Naive thymus-derived CD4-positive, alpha-beta T cell (primary cell): ENCODE data around the gene EXT2. TPM values are rescaled to one million over a fixed set of nuclear protein-coding genes. Genes with fewer than 3 reads are reported as not detected.

Experiments used
- ATAC-seq: fragments of 150-1000 bp; cut with Tn5 transposase; 2 replicates; pipeline ENCODE4 v1.10.0; 2021; ENCODE audit warnings: mild to moderate bottlenecking, moderate library complexity
- CTCF ChIA-PET: fragments of 350-600 bp; sonication (Branson Sonifier 250); formaldehyde crosslinking; loops from one replicate; lab custom pipeline; 2021; ENCODE audit warnings: antibody characterized with exemption; lab: Charles Lee
- POLR2A ChIA-PET: fragments of 350-600 bp; sonication (Branson Sonifier 250); formaldehyde crosslinking; loops from one replicate; lab custom pipeline; 2021; ENCODE audit warnings: antibody characterized with exemption, inconsistent platforms; lab: Charles Lee
- DNase-seq, 9 donors: peaks; one replicate each; pipeline versions ENCODE4 v3.0.0 to v3.0.0-alpha.2; 2020 to 2022; ENCODE audit warnings: mixed read lengths in 1 of 9
- H3K27ac ChIP-seq: one replicate; pipeline ENCODE4 v1.7.0; 2013; ENCODE audit warnings: mild to moderate bottlenecking, low read depth, low read length, moderate library complexity
- H3K27me3 ChIP-seq, 2 donors: one replicate each; pipeline ENCODE4 v1.7.0; 2013; ENCODE audit warnings: low read length in 2 of 2, mild to moderate bottlenecking in 2 of 2, moderate library complexity in 2 of 2; ENCODE audit not compliant: control insufficient read depth in 2 of 2, insufficient read depth in 2 of 2
- H3K36me3 ChIP-seq, 3 experiments: 1 replicate in 2 of 3; 2 replicates in 1 of 3; pipeline ENCODE4 v1.7.0; 2013; ENCODE audit warnings: low read length in 3 of 3, mild to moderate bottlenecking in 3 of 3, moderate library complexity in 1 of 3; ENCODE audit not compliant: insufficient read depth in 3 of 3, control insufficient read depth in 2 of 3
- H3K4me1 ChIP-seq, 2 donors: one replicate each; pipeline ENCODE4 v1.7.0; 2013; ENCODE audit warnings: low read length in 2 of 2, mild to moderate bottlenecking in 2 of 2, moderate library complexity in 1 of 2; ENCODE audit not compliant: control insufficient read depth in 2 of 2, insufficient read depth in 2 of 2
- H3K4me3 ChIP-seq: 2 replicates; pipeline ENCODE4 v1.7.0; 2013; ENCODE audit warnings: mild to moderate bottlenecking, low read length
- H3K9me3 ChIP-seq, 3 experiments: 1 replicate in 2 of 3; 2 replicates in 1 of 3; pipeline ENCODE4 v1.7.0; 2013; ENCODE audit warnings: low read length in 3 of 3; ENCODE audit not compliant: control insufficient read depth in 2 of 3
- H3K27ac Mint-ChIP-seq, 9 donors: one replicate each; pipeline ENCODE4 v1.8.0; 2020 to 2022; ENCODE audit warnings: mixed read lengths in 9 of 9, mild to moderate bottlenecking in 8 of 9, moderate library complexity in 5 of 9, inconsistent platforms in 2 of 9
- H3K27me3 Mint-ChIP-seq, 5 donors: one replicate each; pipeline ENCODE4 v1.8.0; 2021 to 2022; ENCODE audit warnings: mixed read lengths in 5 of 5, mild to moderate bottlenecking in 1 of 5
- H3K36me3 Mint-ChIP-seq, 5 donors: one replicate each; pipeline ENCODE4 v1.8.0; 2020 to 2022; ENCODE audit warnings: mixed read lengths in 5 of 5, mild to moderate bottlenecking in 3 of 5, inconsistent platforms in 1 of 5
- H3K4me1 Mint-ChIP-seq, 7 donors: one replicate each; pipeline ENCODE4 v1.8.0; 2020 to 2022; ENCODE audit warnings: mixed read lengths in 7 of 7, mild to moderate bottlenecking in 3 of 7, inconsistent platforms in 1 of 7
- H3K4me3 Mint-ChIP-seq, 10 donors: one replicate each; pipeline ENCODE4 v1.8.0; 2020 to 2022; ENCODE audit warnings: mild to moderate bottlenecking in 10 of 10, mixed read lengths in 10 of 10, moderate library complexity in 6 of 10, inconsistent platforms in 2 of 10
- H3K9me3 Mint-ChIP-seq, 11 donors: one replicate each; pipeline ENCODE4 v1.8.0; 2020 to 2022; ENCODE audit warnings: mixed read lengths in 11 of 11, mild to moderate bottlenecking in 4 of 11, inconsistent platforms in 1 of 11, moderate library complexity in 1 of 11
- intact Hi-C, 2 donors: fragments of 100-400 bp; cut with micrococcal nuclease; formaldehyde crosslinking; loops; one replicate each; pipeline ENCODE4 v1.15.1; 2023
- polyA plus RNA-seq, 2 donors: library from polyadenylated mRNA; unstranded; fragments of 300-500 nt; fragmentation: Illumina TruSeq; gene quantifications; one replicate each; pipeline ENCODE4 v1.2.3, GENCODE V29; 2021
- total RNA-seq, 6 experiments: library from RNA in 5 of 6; stranded (reverse) in 5 of 6; gene quantifications; 1 replicate in 5 of 6; 2 replicates in 1 of 6; pipeline ENCODE4 v1.2.3 and lab custom pipeline; 2021 to 2026

EXT2 gene
- total and polyA plus RNA-seq, 7 experiments from 2014 or later = 27.2 to 43.9 (median 31.5) TPM

GRCh38 chr11:44108260-44108659 is 12.8 kb downstream of the EXT2 start:
- H3K4me1 Mint-ChIP-seq = peaks cover 9 to 23% (median 16%) of the 10 kb centered on the region in 7 donors
- no peak overlapping the region for H3K4me3 Mint-ChIP-seq
- intact Hi-C loops = no loop called here
- ATAC-seq (no peak), DNase-seq (no peak)
- CTCF ChIA-PET = no interaction called here
- Histone ChIP-seq H3K27ac (no peak overlapping the region), H3K9me3 (no peaks in the 10 kb centered on the region), H3K27me3 (no peaks in the 10 kb centered on the region), H3K4me1 (no peaks in the 10 kb centered on the region), H3K36me3 (peaks cover 0 to 29% (median 4%) of the 10 kb centered on the region in 3 experiments), H3K4me3 (no peak overlapping the region)
- no peaks in the 10 kb centered on the region for H3K27me3 Mint-ChIP-seq
- POLR2A ChIA-PET = no interaction called here
- no peaks in the 10 kb centered on the region for H3K9me3 Mint-ChIP-seq
- no peak overlapping the region for H3K27ac Mint-ChIP-seq
- peaks cover 6 to 39% (median 13%) of the 10 kb centered on the region in 5 donors for H3K36me3 Mint-ChIP-seq

- Mint-ChIP-seq H3K27me3 (no peaks in the 10 kb centered on the region), H3K36me3 (peaks cover 10 to 59% (median 24%) of the 10 kb centered on the region in 5 donors), H3K9me3 (no peaks in the 10 kb centered on the region), H3K27ac (peak overlapping the region in 2 of 9 donors; percentile 30 to 74), H3K4me1 (peaks cover 6 to 14% (median 8%) of the 10 kb centered on the region in 7 donors), H3K4me3 (peak overlapping the region in 3 of 10 donors; percentile 10 to 45 (median 25))
- Histone ChIP-seq H3K4me1 (no peaks in the 10 kb centered on the region), H3K27me3 (no peaks in the 10 kb centered on the region), H3K36me3 (peaks cover 4 to 46% (median 4%) of the 10 kb centered on the region in 3 experiments), H3K4me3 (no peak overlapping the region), H3K27ac (no peak overlapping the region), H3K9me3 (no peaks in the 10 kb centered on the region)
- CTCF ChIA-PET = interaction anchor here (0.5 to 2.2 kb wide), 2 partner anchors 16 to 58 kb away, joined by 3 to 6 read pairs; no protein-coding TSS in a partner anchor
- intact Hi-C loops = loop anchor here (1.0 kb wide), 2 partner anchors 15 to 428 kb away; partner anchors contain the start of gene EXT2 (in 2 of the 2)
- POLR2A ChIA-PET = no interaction called here
- DNase-seq (peak in 8 of 9 donors; percentile 12 to 54 (median 38)), ATAC-seq (peak; percentile 91)
Measured at GRCh38 chr11:44110231-44110679, 14.8 kb downstream of the EXT2 start.

- Mint-ChIP-seq H3K4me1 (peaks cover 6 to 16% (median 8%) of the 10 kb centered on the region in 7 donors), H3K27ac (peak overlapping the region in 1 of 9 donors; percentile 33), H3K4me3 (no peak overlapping the region), H3K9me3 (no peaks in the 10 kb centered on the region), H3K36me3 (peaks cover 11 to 72% (median 39%) of the 10 kb centered on the region in 5 donors), H3K27me3 (no peaks in the 10 kb centered on the region)
- Histone ChIP-seq H3K36me3 (peaks cover 4 to 53% (median 6%) of the 10 kb centered on the region in 3 experiments), H3K27me3 (no peaks in the 10 kb centered on the region), H3K9me3 (no peaks in the 10 kb centered on the region), H3K27ac (no peak overlapping the region), H3K4me1 (no peaks in the 10 kb centered on the region), H3K4me3 (no peak overlapping the region)
- ATAC-seq (no peak), DNase-seq (no peak)
- POLR2A ChIA-PET = no interaction called here
- intact Hi-C loops = no loop called here
- CTCF ChIA-PET = interaction anchor here (0.9 kb wide), 1 partner anchor 17 kb away, joined by 3 read pairs; the partner anchor contains the start of gene EXT2
Measured at GRCh38 chr11:44112091-44112821, 16.8 kb downstream of the EXT2 start.

- Mint-ChIP-seq H3K4me1 (peaks cover 6 to 16% (median 8%) of the 10 kb centered on the region in 7 donors), H3K27ac (no peak overlapping the region), H3K9me3 (no peaks in the 10 kb centered on the region), H3K4me3 (no peak overlapping the region), H3K36me3 (peaks cover 12 to 70% (median 44%) of the 10 kb centered on the region in 5 donors), H3K27me3 (no peaks in the 10 kb centered on the region)
- DNase-seq (no peak), ATAC-seq (no peak)
- H3K4me3 ChIP-seq = no peak overlapping the region
- ChIA-PET POLR2A (no interaction called here), CTCF (no interaction called here)
- H3K27ac ChIP-seq = no peak overlapping the region
- H3K36me3 ChIP-seq = peaks cover 4 to 52% (median 7%) of the 10 kb centered on the region in 3 experiments
- H3K27me3 ChIP-seq = no peaks in the 10 kb centered on the region
- intact Hi-C loops = no loop called here
- H3K4me1 ChIP-seq = no peaks in the 10 kb centered on the region
- H3K9me3 ChIP-seq = no peaks in the 10 kb centered on the region
Measured at GRCh38 chr11:44113018-44113417, 17.5 kb downstream of the EXT2 start.

GRCh38 chr11:44113572-44113971 is 18.1 kb downstream of the EXT2 start:
- no peak overlapping the region for H3K4me3 ChIP-seq
- POLR2A ChIA-PET = no interaction called here
- DNase-seq = no peak
- Mint-ChIP-seq H3K4me3 (no peak overlapping the region), H3K27ac (no peak overlapping the region), H3K27me3 (no peaks in the 10 kb centered on the region), H3K9me3 (no peaks in the 10 kb centered on the region), H3K4me1 (peaks cover 6 to 16% (median 8%) of the 10 kb centered on the region in 7 donors), H3K36me3 (peaks cover 12 to 70% (median 45%) of the 10 kb centered on the region in 5 donors)
- intact Hi-C loops = no loop called here
- H3K4me1 ChIP-seq = no peaks in the 10 kb centered on the region
- H3K27ac ChIP-seq = no peak overlapping the region
- no peaks in the 10 kb centered on the region for H3K27me3 ChIP-seq
- no peaks in the 10 kb centered on the region for H3K9me3 ChIP-seq
- CTCF ChIA-PET = no interaction called here
- ATAC-seq = no peak
- H3K36me3 ChIP-seq = peaks cover 4 to 49% (median 7%) of the 10 kb centered on the region in 3 experiments

- Histone ChIP-seq H3K27me3 (no peaks in the 10 kb centered on the region), H3K4me1 (no peaks in the 10 kb centered on the region), H3K36me3 (peaks cover 4 to 63% (median 7%) of the 10 kb centered on the region in 3 experiments), H3K4me3 (no peak overlapping the region), H3K27ac (no peak overlapping the region), H3K9me3 (no peaks in the 10 kb centered on the region)
- ATAC-seq (no peak), DNase-seq (no peak)
- H3K4me1 Mint-ChIP-seq = peaks cover 0 to 13% (median 0%) of the 10 kb centered on the region in 7 donors
- peaks cover 11 to 86% (median 47%) of the 10 kb centered on the region in 5 donors for H3K36me3 Mint-ChIP-seq
- no peak overlapping the region for H3K27ac Mint-ChIP-seq
- H3K27me3 Mint-ChIP-seq = no peaks in the 10 kb centered on the region
- H3K9me3 Mint-ChIP-seq = no peaks in the 10 kb centered on the region
- POLR2A ChIA-PET = interaction anchor here (0.6 kb wide), 1 partner anchor 18 kb away, joined by 3 read pairs; no protein-coding TSS in a partner anchor
- no peak overlapping the region for H3K4me3 Mint-ChIP-seq
- CTCF ChIA-PET = interaction anchor here (1.8 kb wide), 1 partner anchor 12 kb away, joined by 4 read pairs; no protein-coding TSS in a partner anchor
- intact Hi-C loops = no loop called here
Measured at GRCh38 chr11:44116234-44116830, 20.9 kb downstream of the EXT2 start.
